Measurements from ENCODE around the gene LANCL3. TPM values are rescaled to one million over a fixed set of nuclear protein-coding genes. Genes with fewer than 3 reads are reported as not detected.

The LANCL3 gene
- total RNA-seq, 4 donors from 2014 or later: 0.93 to 2.4 (median 1.7) TPM

DNA sequence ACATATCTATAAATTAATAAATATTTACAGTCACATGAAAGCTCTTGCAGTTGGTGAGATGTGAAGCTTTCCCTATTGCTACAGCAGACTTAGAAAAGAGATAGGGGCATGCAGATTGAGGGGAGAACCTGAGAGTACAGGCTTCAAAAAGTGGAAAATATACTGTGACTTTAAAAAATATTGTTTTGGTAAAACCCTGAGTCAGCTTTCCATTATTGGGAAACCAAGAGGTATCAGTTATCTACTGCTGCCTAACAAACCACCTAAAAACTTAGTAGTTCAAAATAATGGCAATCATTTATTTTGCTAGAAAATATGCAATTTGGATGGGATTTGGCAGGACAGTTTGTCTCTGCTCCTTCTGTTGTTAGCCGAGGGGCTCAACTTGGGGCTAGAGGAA lies 38.3 kb downstream of the LANCL3 start:
- WGBS, 2 donors: 80 to 95% methylated on average over 1 of the region's 1 CpG
- intact Hi-C loops (cut with DNase I; ENCODE audit: low total_unique reads): no loop called here
- no peak for DNase-seq (ENCODE audit: low spot score in 2 of 2)
- H3K4me3 ChIP-seq (ENCODE audit: low read depth, poor library complexity, severe bottlenecking): no peak overlapping the region
- TF ChIP-seq, protein P1, sequence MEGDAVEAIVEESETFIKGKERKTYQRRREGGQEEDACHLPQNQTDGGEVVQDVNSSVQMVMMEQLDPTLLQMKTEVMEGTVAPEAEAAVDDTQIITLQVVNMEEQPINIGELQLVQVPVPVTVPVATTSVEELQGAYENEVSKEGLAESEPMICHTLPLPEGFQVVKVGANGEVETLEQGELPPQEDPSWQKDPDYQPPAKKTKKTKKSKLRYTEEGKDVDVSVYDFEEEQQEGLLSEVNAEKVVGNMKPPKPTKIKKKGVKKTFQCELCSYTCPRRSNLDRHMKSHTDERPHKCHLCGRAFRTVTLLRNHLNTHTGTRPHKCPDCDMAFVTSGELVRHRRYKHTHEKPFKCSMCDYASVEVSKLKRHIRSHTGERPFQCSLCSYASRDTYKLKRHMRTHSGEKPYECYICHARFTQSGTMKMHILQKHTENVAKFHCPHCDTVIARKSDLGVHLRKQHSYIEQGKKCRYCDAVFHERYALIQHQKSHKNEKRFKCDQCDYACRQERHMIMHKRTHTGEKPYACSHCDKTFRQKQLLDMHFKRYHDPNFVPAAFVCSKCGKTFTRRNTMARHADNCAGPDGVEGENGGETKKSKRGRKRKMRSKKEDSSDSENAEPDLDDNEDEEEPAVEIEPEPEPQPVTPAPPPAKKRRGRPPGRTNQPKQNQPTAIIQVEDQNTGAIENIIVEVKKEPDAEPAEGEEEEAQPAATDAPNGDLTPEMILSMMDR (IDR thresholded peaks at IDR 0.05): no peak
- TF ChIP-seq POLR2A (IDR thresholded peaks at IDR 0.05): no peak

DNA sequence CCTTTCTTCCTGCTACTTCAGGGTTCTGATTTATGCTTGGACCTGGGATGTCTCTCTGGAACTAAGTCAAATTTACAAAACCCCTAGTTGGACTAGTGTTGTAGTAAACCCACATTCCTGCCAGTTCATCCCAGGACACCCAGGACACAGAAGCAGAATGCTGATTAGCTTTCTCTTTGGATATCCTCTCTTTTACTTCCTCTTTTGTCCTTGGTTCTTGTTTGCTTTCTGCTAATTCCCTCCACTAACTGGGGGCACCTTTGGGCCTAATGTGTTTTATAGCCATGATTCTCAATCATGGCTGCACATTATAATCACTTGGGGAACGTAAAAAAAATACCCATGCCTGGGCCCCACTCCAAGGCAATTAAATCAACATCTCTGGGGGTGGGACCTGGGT lies 42.5 kb downstream of the LANCL3 start:
- H3K4me3 ChIP-seq (ENCODE audit: low read depth, poor library complexity, severe bottlenecking): no peak overlapping the region
- DNase-seq (ENCODE audit: low spot score in 2 of 2): no peak
- 63 to 80% methylated on average over 1 of the region's 1 CpG for WGBS, 2 donors
- intact Hi-C loops (cut with DNase I; ENCODE audit: low total_unique reads): no loop called here
- TF ChIP-seq, protein P1 (IDR thresholded peaks at IDR 0.05): no peak
- no peak for TF ChIP-seq POLR2A (IDR thresholded peaks at IDR 0.05)

DNA sequence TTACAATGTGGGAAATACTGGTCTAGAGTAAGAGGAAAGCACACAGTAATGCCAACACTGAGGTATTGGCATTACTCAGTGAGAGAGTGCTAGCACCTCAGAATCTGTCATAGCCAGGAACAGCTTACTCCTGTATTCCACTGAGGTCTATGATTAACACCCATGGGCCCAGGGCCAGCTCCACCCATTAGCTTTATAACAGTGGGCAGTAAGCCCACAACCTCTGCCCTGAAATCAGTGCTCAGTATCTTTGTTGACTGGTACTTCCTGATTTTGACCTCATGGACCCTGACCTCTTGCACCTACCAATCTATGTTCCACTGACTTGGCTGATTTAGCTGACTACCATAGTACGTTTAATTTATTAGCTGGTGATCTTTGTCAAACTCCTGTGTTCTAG lies 56.1 kb downstream of the LANCL3 start:
- WGBS, 2 donors: 50 to 74% methylated on average over 1 of the region's 1 CpG
- intact Hi-C loops (cut with DNase I; ENCODE audit: low total_unique reads): no loop called here

DNA sequence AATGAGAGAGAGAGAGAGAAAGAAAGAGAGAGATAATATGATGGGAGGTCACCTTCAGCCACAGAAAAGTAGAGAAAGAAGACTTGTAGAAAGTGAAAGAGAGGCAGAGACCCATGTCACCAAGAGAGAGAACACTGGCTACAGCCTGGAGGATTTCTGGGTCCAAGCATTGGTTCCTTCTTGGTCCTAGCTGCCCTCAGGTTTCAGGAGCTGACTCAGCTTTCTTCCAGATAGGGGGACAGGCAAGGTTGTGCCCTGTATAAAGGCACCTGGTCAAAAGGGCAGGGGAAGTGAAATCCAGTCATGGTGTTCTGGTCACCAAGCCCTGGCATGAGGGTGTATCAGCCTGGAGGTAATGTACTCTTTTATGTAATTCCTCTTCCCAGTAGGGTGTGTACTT lies 66.6 kb downstream of the LANCL3 start:
- no peak overlapping the region for H3K4me3 ChIP-seq (ENCODE audit: low read depth, poor library complexity, severe bottlenecking)
- no peak for DNase-seq (ENCODE audit: low spot score in 2 of 2)
- intact Hi-C loops (cut with DNase I; ENCODE audit: low total_unique reads): no loop called here
- TF ChIP-seq, protein P1 (IDR thresholded peaks at IDR 0.05): no peak
- no peak for TF ChIP-seq POLR2A (IDR thresholded peaks at IDR 0.05)

More for the DNA sequence above, 56.1 kb downstream of the LANCL3 start:
- TF ChIP-seq, protein P1 (IDR thresholded peaks at IDR 0.05): no peak
- no peak overlapping the region for H3K4me3 ChIP-seq (ENCODE audit: low read depth, poor library complexity, severe bottlenecking)
- no peak for DNase-seq (ENCODE audit: low spot score in 2 of 2)

DNA sequence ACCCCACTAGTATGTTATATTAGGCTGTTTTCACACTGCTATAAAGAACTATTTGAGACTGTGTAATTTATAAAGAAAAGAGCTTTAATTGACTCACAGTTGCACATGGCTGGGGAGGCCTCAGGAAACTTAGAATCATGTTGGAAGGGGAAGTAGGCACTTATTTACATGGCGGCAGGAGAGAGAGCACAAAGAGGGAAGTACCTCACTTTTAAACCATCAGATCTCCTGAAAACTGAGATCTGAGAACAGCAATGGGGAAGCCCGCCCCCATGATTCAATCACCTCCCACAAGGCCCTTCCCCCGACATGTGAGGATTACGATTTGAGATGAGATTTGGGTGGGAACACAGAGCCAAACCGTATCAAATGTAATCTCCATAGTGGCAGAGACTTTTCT lies 68.7 kb downstream of the LANCL3 start:
- no peak for TF ChIP-seq POLR2A (IDR thresholded peaks at IDR 0.05)
- TF ChIP-seq, protein P1 (IDR thresholded peaks at IDR 0.05): no peak
- H3K4me3 ChIP-seq (ENCODE audit: low read depth, poor library complexity, severe bottlenecking): no peak overlapping the region
- 70 to 73% methylated on average over 5 of the region's 5 CpGs for WGBS, 2 donors
- DNase-seq (ENCODE audit: low spot score in 2 of 2): no peak
- intact Hi-C loops (cut with DNase I; ENCODE audit: low total_unique reads): no loop called here

DNA sequence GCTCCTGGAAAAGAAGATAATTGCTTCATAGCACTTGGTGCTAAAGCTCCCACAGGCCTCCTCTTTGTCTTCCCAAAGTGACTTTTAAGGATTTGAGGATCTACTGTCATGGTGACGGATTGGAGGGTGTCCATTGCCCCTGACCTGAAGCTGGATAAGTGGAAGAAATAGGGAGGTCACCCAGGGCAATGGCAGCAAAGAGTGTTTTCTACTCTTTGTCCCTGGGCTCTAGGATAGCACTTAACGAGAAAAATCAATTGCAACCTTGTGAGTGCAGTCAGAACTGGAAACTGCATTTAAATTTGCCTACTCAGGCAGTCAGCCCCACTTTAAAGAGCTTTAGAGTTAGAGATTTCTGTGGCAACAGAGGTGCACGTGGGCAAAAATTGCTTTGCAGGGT lies 70.4 kb downstream of the LANCL3 start:
- H3K4me3 ChIP-seq (ENCODE audit: low read depth, poor library complexity, severe bottlenecking): no peak overlapping the region
- TF ChIP-seq, protein P1 (IDR thresholded peaks at IDR 0.05): no peak
- no peak for TF ChIP-seq POLR2A (IDR thresholded peaks at IDR 0.05)
- 50 to 53% methylated on average over 3 of the region's 3 CpGs for WGBS, 2 donors
- no peak for DNase-seq (ENCODE audit: low spot score in 2 of 2)
- intact Hi-C loops (cut with DNase I; ENCODE audit: low total_unique reads): no loop called here
